GM23338 (cell line): Measurements from ENCODE around the gene ZNF20.

Source experiments
- CTCF ChIP-seq, 2 experiments: fragments of 200-600 bp in 1 of 2; sonication (generic) in 1 of 2; conservative IDR thresholded peaks; 2 replicates each; pipeline versions ENCODE4 v1.5.1 to v1.6.1; 2016 to 2017; ENCODE audit warnings: antibody characterized with exemption in 2 of 2, low read depth in 2 of 2, mild to moderate bottlenecking in 2 of 2, moderate library complexity in 1 of 2
- EZH2 ChIP-seq: fragments of 200-600 bp; sonication (generic); IDR thresholded peaks from one replicate; pipeline ENCODE4 v1.8.0; 2017; ENCODE audit warnings: antibody characterized with exemption, mild to moderate bottlenecking, low read depth; ENCODE audit not compliant: unreplicated experiment
- EZH2phosphoT487 ChIP-seq: fragments of 200-600 bp; sonication (generic); IDR thresholded peaks from one replicate; pipeline ENCODE4 v1.8.1; 2018; ENCODE audit warnings: antibody characterized with exemption; ENCODE audit not compliant: unreplicated experiment

GRCh38 chr19:12163826-12164225 lies 23.7 kb upstream of the ZNF20 start:
- no peak for TF ChIP-seq EZH2
- TF ChIP-seq CTCF (conservative IDR thresholded peaks at IDR 0.05; ENCODE audit: low read depth in 2 of 2): no peak
- TF ChIP-seq EZH2phosphoT487: no peak
